HEK293T (cell line): ENCODE measurements around the gene MIX23.

ENCODE experiments used
- CTCF ChIA-PET: fragments of 350-600 bp; formaldehyde crosslinking; extraction: SDS; loops from one replicate; lab custom pipeline; 2021; ENCODE audit warnings: antibody characterized with exemption, inconsistent platforms; lab: Yijun Ruan, JAX
- POLR2A ChIA-PET: fragments of 350-600 bp; formaldehyde crosslinking; extraction: SDS; loops from one replicate; lab custom pipeline; 2020; ENCODE audit warnings: antibody characterized with exemption, inconsistent platforms; lab: Yijun Ruan, JAX
- DNase-seq: peaks from one replicate; pipeline ENCODE4 v3.0.0; 2012; ENCODE audit warnings: mixed read lengths; ENCODE audit errors: extremely low spot score
- ARNT ChIP-seq: fragments of 450-650 bp; IDR thresholded peaks from 2 replicates; pipeline ENCODE4 v1.6.1; 2017; ENCODE audit warnings: mild to moderate bottlenecking
- BHLHE40 ChIP-seq: fragments of 450-650 bp; IDR thresholded peaks from 2 replicates; pipeline ENCODE4 v1.6.1; 2016; ENCODE audit warnings: mild to moderate bottlenecking, moderate library complexity, borderline replicate concordance
- CTBP1 ChIP-seq: fragments of 450-650 bp; IDR thresholded peaks from 2 replicates; pipeline ENCODE4 v1.6.1; 2016; ENCODE audit warnings: borderline replicate concordance
- ELF4 ChIP-seq: fragments of 450-650 bp; IDR thresholded peaks from 2 replicates; pipeline ENCODE4 v1.6.1; 2017; ENCODE audit warnings: antibody characterized with exemption
- FOXA1 ChIP-seq: fragments of 450-650 bp; IDR thresholded peaks from 2 replicates; pipeline ENCODE4 v1.6.1; 2016; ENCODE audit warnings: mild to moderate bottlenecking
- FOXK2 ChIP-seq: fragments of 450-650 bp; IDR thresholded peaks from 2 replicates; pipeline ENCODE4 v1.6.1; 2016; ENCODE audit warnings: mild to moderate bottlenecking
- FOXM1 ChIP-seq: fragments of 450-650 bp; IDR thresholded peaks from 2 replicates; pipeline ENCODE4 v1.6.1; 2017; ENCODE audit warnings: mild to moderate bottlenecking, borderline replicate concordance
- HDGF ChIP-seq: fragments of 450-650 bp; IDR thresholded peaks from 2 replicates; pipeline ENCODE4 v1.6.1; 2017; ENCODE audit warnings: antibody characterized with exemption, borderline replicate concordance
- L3MBTL2 ChIP-seq: fragments of 450-650 bp; conservative IDR thresholded peaks from 2 replicates; pipeline ENCODE4 v1.6.1; 2016; ENCODE audit warnings: mild to moderate bottlenecking
- LEF1 ChIP-seq: fragments of 450-650 bp; IDR thresholded peaks from 2 replicates; pipeline ENCODE4 v1.6.1; 2017; ENCODE audit warnings: mild to moderate bottlenecking, borderline replicate concordance
- NFRKB ChIP-seq: fragments of 450-650 bp; IDR thresholded peaks from 2 replicates; pipeline ENCODE4 v1.6.1; 2016; ENCODE audit warnings: mild to moderate bottlenecking, moderate library complexity
- SP1 ChIP-seq: fragments of 450-650 bp; IDR thresholded peaks from 2 replicates; pipeline ENCODE4 v1.6.1; 2017
- SUZ12 ChIP-seq: fragments of 450-650 bp; IDR thresholded peaks from 2 replicates; pipeline ENCODE4 v1.6.1; 2016; ENCODE audit warnings: mild to moderate bottlenecking
- TARDBP ChIP-seq: fragments of 450-650 bp; IDR thresholded peaks from 2 replicates; pipeline ENCODE4 v1.6.1; 2016
- ZNF384 ChIP-seq: fragments of 450-650 bp; IDR thresholded peaks from 2 replicates; pipeline ENCODE4 v1.6.1; 2016
- TF ChIP-seq, protein P1 (sequence below): fragments of 450-650 bp; IDR thresholded peaks from 2 replicates; pipeline ENCODE4 v1.6.1; 2016

Gene MIX23

DNA sequence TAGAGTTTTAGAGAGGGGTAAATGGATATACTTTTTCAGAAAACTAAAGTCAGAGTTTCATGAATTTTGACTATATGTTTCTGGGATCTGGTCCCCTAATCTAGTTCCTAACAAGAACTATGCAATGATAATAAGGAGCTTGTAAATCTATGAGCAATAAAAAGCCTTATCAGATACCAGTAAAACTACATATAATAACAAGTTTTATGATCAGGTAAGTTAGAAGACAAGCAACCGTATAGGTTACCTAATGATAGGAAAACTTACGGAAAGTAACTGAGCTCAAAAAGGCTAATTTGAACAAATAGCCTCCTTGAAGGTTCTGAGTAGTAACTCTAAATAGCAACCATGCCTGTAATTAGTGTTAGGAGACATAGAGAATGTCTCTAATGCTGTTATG is 21.0 kb downstream of the MIX23 start:
- ChIA-PET CTCF (no interaction called here), POLR2A (interaction anchor here (2.1 kb wide), 1 partner anchor 22 kb away, joined by 7 read pairs; the partner anchor contains the start of gene FAM162A)
- no peak for TF ChIP-seq LEF1
- TF ChIP-seq, protein P1, sequence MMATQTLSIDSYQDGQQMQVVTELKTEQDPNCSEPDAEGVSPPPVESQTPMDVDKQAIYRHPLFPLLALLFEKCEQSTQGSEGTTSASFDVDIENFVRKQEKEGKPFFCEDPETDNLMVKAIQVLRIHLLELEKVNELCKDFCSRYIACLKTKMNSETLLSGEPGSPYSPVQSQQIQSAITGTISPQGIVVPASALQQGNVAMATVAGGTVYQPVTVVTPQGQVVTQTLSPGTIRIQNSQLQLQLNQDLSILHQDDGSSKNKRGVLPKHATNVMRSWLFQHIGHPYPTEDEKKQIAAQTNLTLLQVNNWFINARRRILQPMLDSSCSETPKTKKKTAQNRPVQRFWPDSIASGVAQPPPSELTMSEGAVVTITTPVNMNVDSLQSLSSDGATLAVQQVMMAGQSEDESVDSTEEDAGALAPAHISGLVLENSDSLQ: no peak
- TF ChIP-seq TARDBP: no peak
- no peak for TF ChIP-seq FOXM1
- TF ChIP-seq SP1: no peak
- TF ChIP-seq ELF4: no peak
- TF ChIP-seq HDGF: no peak
- no peak for TF ChIP-seq SUZ12
- TF ChIP-seq L3MBTL2: no peak
- no peak for TF ChIP-seq ARNT
- TF ChIP-seq NFRKB: no peak
- no peak for TF ChIP-seq FOXK2
- no peak for TF ChIP-seq BHLHE40
- no peak for TF ChIP-seq ZNF384
- TF ChIP-seq FOXA1: no peak
- no peak for TF ChIP-seq CTBP1
- DNase-seq: no peak

DNA sequence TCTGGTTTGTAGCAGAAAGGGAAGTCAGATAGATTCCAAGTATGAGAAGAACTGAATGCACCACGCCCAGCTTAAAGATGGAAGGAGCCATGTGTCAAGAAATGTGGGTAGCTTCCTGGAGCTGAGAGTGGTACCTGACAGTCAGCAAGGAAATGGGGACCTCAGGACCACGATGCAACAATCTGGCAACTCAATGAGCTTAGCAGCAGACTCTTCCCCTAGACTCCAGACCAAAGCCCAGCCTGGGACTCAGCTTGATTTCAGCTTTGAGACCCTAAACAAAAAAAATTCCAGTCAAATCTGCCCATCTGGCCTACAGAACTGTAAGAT is 24.4 kb downstream of the MIX23 start:
- no peak for DNase-seq
- no peak for TF ChIP-seq ELF4
- TF ChIP-seq SP1: no peak
- no peak for TF ChIP-seq LEF1
- no peak for TF ChIP-seq L3MBTL2
- TF ChIP-seq NFRKB: no peak
- TF ChIP-seq, protein P1: no peak
- no peak for TF ChIP-seq BHLHE40
- TF ChIP-seq FOXK2: no peak
- no peak for TF ChIP-seq TARDBP
- TF ChIP-seq SUZ12: no peak
- no peak for TF ChIP-seq CTBP1
- TF ChIP-seq ARNT: no peak
- no peak for TF ChIP-seq HDGF
- TF ChIP-seq ZNF384: no peak
- TF ChIP-seq FOXA1: no peak
- TF ChIP-seq FOXM1: no peak
- POLR2A ChIA-PET: no interaction called here
- CTCF ChIA-PET: no interaction called here

DNA sequence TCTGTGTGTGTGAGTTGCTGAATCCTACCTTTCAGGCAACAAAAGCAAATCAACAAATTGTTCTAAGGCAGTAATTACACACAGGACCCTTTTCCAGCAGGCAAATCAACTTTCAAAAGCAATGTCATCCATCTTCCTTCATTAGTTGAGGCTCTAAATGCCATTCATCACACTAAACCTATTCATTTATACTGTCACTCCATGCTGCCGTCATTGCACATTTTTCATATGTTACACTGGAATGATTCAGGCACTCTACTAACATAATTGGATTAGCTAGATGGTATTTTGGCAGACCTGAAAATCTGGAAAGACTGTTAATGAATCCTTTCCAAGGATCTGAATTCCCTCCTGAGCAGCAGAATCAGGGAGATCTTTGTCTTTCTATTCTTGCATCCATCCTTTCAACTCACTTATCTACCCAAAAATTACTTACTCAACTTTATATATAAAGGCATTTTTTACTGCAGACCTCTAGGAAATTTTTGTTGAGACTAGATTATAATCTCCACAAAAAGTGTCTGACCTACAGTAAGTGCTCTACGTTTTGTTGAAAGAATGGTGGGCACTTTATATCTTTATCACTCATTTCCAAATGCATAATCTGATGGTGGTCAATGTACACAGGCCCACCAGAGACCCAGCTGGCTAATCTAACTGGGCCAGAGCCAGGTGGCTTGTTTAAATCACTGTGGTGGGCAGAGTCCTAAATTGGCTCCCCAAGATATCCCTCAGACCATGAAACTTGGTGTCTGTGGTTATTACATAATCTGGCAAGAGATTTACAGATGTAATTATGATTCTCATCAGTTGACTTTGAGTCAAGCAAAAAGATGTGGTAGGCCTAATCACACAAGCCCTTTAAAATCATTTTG is 25.0 kb downstream of the MIX23 start:
- POLR2A ChIA-PET: no interaction called here
- DNase-seq: no peak
- CTCF ChIA-PET: interaction anchor here (0.6 to 1.5 kb wide), 2 partner anchors 10 to 256 kb away, joined by 3 to 4 read pairs; no protein-coding TSS in a partner anchor
- TF ChIP-seq SUZ12 (no peak), ARNT (no peak), LEF1 (no peak), SP1 (no peak), ZNF384 (no peak), FOXA1 (no peak), FOXK2 (no peak), ELF4 (no peak), CTBP1 (no peak), L3MBTL2 (no peak), TARDBP (no peak), FOXM1 (no peak), NFRKB (no peak), HDGF (no peak)
- TF ChIP-seq, protein P1: no peak

DNA sequence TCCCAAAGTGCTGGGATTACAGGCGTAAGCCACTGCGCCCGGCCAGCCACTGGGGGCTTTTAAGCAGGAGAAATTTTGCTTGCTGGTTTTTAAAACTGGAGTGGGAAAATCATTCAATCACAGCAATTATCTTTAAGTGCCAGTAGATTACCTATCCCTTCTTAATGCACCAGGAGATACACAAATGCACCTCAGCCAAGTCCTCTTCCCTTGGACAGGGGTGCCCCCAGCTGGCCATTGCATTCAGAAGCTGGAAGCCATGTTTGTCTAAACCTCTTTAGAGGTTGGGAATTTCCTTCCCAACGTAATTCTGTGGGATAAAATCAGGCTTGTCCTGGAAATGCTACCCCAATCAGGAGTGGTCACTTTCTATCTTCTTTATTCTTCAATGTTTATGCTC is 26.6 kb downstream of the MIX23 start:
- POLR2A ChIA-PET: interaction anchor here (1.1 kb wide), 1 partner anchor 28 kb away, joined by 4 read pairs; the partner anchor contains the start of gene FAM162A
- TF ChIP-seq LEF1 (no peak), NFRKB (no peak), FOXA1 (no peak), CTBP1 (no peak), ARNT (no peak), SUZ12 (no peak), BHLHE40 (no peak), FOXM1 (no peak), HDGF (no peak), TARDBP (no peak), L3MBTL2 (no peak), ZNF384 (no peak)
- DNase-seq: peak; percentile 39
- CTCF ChIA-PET: interaction anchor here (0.7 to 1.5 kb wide), 3 partner anchors 13 to 255 kb away, joined by 3 to 4 read pairs (median 3); no protein-coding TSS in a partner anchor

DNA sequence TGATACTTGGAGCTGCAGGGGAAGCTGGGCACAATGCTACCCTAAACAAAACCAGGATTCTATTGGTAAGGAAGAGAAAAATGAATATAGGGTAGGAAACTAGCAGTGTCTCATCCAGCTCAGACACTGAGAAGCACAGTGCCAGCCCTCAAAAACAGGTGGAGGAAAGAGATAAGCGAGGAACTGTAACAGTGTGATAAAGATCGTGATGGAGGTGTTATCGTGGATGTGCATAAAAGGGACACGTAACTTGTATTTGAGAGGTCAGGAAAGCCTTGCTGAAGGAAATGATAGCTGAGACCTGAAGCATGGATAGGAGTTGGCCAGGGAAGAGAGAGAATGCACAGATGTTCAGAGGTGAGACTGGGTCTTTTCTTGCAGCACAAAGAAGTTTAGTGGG is 27.4 kb downstream of the MIX23 start:
- ChIA-PET CTCF (interaction anchor here (0.7 to 1.2 kb wide), 2 partner anchors 13 to 17 kb away, joined by 3 read pairs; no protein-coding TSS in a partner anchor), POLR2A (interaction anchor here (1.1 kb wide), 1 partner anchor 28 kb away, joined by 4 read pairs; the partner anchor contains the start of gene FAM162A)
- TF ChIP-seq HDGF: no peak
- no peak for TF ChIP-seq SP1
- no peak for TF ChIP-seq FOXK2
- TF ChIP-seq, protein P1: no peak
- TF ChIP-seq ELF4: no peak
- no peak for TF ChIP-seq FOXM1
- no peak for TF ChIP-seq CTBP1
- TF ChIP-seq TARDBP: no peak
- no peak for DNase-seq
